Activated naive CD8-positive, alpha-beta T cell (primary cell): ENCODE measurements around the gene KCND3.

Experiments used
- H3K27ac Mint-ChIP-seq: one replicate; pipeline ENCODE4 v1.8.0; 2021; ENCODE audit warnings: mixed read lengths
- H3K27me3 Mint-ChIP-seq: one replicate; pipeline ENCODE4 v1.8.0; 2021; ENCODE audit warnings: mixed read lengths
- H3K36me3 Mint-ChIP-seq: one replicate; pipeline ENCODE4 v1.8.0; 2021; ENCODE audit warnings: mixed read lengths
- H3K4me1 Mint-ChIP-seq: one replicate; pipeline ENCODE4 v1.8.0; 2021; ENCODE audit warnings: low read depth, mixed read lengths
- H3K4me3 Mint-ChIP-seq: one replicate; pipeline ENCODE4 v1.8.0; 2021; ENCODE audit warnings: mild to moderate bottlenecking, mixed read lengths
- H3K9me3 Mint-ChIP-seq: one replicate; pipeline ENCODE4 v1.8.0; 2021; ENCODE audit warnings: low read depth, mixed read lengths

The KCND3 gene

DNA sequence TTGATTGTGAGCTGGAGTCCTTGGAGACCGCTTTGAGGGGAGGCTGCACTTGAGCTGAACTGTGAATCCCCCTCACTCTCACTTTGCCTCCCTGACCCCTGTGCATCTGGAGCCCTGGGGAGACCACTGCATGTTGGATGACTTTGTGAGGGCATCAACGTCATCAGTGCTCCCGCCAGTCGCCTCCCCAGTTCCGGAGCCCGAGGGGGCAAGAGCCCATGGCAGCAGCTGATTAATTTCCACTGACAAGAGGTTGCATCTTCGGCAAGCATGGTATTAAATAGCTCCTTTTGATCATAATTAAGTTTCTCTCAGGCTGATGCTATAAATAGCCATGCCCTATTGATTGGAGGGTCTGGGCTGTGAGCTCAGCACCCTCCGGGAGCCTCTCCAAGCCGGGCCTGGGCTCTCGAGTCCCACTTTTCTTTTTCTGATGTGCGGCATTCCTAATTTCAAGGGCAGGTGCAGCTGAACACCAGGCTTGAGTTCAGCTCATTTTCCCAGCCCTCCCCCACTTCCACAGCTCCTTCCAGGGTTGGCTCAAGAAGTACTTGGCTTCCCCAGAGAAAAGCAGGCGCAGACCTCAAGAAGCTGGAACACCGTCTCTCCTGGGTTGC, 33.2 kb downstream of the KCND3 start:
- H3K36me3 Mint-ChIP-seq, result no peaks in the 10 kb centered on the region
- H3K4me3 Mint-ChIP-seq, result no peak overlapping the region
- no peaks in the 10 kb centered on the region for H3K4me1 Mint-ChIP-seq
- peaks cover 8% of the 10 kb centered on the region for H3K27me3 Mint-ChIP-seq
- H3K27ac Mint-ChIP-seq, result no peak overlapping the region
- no peaks in the 10 kb centered on the region for H3K9me3 Mint-ChIP-seq

DNA sequence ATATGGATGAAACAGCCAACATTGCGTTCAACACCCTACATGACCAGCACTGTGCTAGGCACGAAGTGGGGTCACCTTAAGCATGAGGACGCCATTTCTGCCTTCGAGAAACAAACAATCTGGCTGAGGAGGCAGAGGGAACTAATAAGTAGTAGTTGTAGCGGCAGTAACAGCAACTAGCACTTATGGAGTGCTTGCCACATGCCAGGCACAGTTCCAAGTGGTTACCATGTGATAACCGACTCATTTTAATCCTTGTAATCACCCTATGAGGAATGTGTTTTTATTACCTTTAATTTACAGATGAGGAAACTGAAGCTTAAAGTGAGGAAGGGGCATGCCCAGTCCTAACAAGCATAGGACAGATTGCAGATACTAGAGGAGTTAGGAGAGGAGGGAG, 33.7 kb downstream of the KCND3 start:
- Mint-ChIP-seq H3K27me3 (peaks cover 8% of the 10 kb centered on the region), H3K4me1 (no peaks in the 10 kb centered on the region), H3K4me3 (no peak overlapping the region), H3K9me3 (no peaks in the 10 kb centered on the region), H3K36me3 (no peaks in the 10 kb centered on the region), H3K27ac (no peak overlapping the region)

DNA sequence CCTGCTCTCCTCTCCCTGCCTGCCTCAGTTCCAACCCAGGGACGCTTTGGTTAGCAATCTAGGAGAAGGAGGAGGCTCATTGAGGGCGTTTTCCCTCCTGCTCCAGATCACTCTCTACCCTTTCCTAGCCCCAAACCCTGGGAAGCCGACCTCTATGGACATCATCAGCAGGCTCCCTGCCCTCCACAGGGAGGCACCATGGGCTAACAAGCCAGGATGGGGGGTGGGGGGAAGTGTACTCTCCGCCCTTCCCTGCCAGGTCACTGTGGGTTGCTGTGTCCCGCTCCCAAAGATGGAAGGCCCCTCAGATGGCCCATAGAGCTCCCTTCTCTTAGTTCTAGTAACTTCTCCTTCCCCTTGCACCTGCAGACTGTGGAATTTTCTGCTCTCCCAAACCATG, 35.7 kb downstream of the KCND3 start:
- Mint-ChIP-seq H3K27ac (no peak overlapping the region), H3K9me3 (no peaks in the 10 kb centered on the region)

DNA sequence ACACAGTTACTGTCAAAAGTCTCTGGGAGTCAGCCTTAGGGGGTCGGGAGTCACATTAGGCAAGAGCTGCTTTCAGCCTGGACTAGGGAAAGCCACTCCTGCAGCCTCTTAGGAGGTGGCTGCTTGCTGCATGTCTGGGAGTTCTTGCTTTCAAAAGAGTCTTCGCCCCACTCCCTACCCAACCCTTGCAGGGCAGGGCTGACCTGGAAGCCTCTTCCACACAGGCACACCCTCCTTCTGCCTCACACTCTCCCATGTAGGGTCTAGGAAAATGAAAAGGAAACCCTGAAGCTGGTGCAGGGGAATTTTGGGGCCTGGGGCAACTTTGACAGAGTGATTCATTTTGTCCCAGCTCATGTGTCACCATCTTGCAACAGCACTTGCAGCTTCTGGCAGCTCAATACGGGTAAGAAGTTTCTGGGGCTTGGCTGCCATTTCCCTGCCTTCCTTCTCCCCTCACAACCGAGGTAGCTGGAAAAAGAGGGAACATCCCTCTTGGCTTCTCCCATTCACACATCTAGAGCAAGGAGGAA, 37.3 kb downstream of the KCND3 start:
- Mint-ChIP-seq H3K27ac (no peak overlapping the region), H3K4me1 (no peaks in the 10 kb centered on the region), H3K9me3 (no peaks in the 10 kb centered on the region), H3K27me3 (peaks cover 11% of the 10 kb centered on the region), H3K4me3 (no peak overlapping the region), H3K36me3 (no peaks in the 10 kb centered on the region)

More for the DNA sequence above, 35.7 kb downstream of the KCND3 start:
- Mint-ChIP-seq H3K4me1 (no peaks in the 10 kb centered on the region), H3K36me3 (no peaks in the 10 kb centered on the region), H3K27me3 (peaks cover 11% of the 10 kb centered on the region), H3K4me3 (no peak overlapping the region)

DNA sequence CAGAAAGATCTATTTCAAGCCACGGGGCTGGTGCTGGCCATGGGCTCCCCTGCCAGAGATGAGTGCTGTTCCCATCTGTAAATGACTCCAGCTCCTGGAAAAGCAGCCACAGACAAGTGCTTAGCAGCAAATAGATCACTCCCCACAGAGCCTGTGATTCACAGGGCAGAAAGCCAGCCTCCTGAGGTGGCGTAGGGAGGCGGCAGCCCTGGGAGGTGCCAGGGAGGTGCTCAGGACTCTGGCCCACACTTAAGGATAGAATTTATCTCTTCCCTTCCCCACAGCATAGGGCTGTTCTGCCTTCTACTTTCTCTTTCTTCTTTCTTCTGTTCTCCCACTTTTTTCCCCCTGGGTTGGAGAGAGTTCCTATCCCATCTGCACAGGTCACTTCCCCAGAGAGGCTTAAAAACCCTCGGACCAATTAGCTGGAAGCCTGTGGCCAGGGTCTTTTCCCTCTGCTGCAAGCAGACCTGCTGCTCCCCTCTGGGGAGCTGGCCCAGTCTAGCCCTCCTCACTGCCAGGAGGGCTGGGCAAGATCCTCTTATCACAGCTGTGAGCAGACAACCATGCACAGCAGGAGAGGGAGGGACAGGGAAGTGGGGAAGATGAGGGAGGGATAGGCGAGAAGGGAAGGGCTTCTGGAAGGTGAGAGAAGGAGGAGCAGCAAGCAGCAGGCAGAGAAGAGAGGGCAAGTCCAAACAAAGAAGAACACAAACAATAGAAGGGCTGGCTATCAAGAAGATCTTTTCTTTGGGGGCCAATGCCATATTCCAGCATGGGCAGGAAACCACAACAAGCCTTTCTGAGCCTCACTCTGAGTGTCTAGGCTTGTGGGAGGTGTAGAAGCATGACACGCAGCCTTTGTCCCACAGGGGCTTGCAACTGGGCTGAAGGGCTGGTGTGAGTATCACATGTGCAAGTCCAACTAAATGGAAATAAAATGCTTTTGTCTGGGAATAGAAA, 41.0 kb downstream of the KCND3 start:
- H3K36me3 Mint-ChIP-seq, result no peaks in the 10 kb centered on the region
- H3K4me1 Mint-ChIP-seq, result no peaks in the 10 kb centered on the region
- peaks cover 9% of the 10 kb centered on the region for H3K27me3 Mint-ChIP-seq
- H3K27ac Mint-ChIP-seq, result no peak overlapping the region
- H3K9me3 Mint-ChIP-seq, result no peaks in the 10 kb centered on the region
- H3K4me3 Mint-ChIP-seq, result no peak overlapping the region

DNA sequence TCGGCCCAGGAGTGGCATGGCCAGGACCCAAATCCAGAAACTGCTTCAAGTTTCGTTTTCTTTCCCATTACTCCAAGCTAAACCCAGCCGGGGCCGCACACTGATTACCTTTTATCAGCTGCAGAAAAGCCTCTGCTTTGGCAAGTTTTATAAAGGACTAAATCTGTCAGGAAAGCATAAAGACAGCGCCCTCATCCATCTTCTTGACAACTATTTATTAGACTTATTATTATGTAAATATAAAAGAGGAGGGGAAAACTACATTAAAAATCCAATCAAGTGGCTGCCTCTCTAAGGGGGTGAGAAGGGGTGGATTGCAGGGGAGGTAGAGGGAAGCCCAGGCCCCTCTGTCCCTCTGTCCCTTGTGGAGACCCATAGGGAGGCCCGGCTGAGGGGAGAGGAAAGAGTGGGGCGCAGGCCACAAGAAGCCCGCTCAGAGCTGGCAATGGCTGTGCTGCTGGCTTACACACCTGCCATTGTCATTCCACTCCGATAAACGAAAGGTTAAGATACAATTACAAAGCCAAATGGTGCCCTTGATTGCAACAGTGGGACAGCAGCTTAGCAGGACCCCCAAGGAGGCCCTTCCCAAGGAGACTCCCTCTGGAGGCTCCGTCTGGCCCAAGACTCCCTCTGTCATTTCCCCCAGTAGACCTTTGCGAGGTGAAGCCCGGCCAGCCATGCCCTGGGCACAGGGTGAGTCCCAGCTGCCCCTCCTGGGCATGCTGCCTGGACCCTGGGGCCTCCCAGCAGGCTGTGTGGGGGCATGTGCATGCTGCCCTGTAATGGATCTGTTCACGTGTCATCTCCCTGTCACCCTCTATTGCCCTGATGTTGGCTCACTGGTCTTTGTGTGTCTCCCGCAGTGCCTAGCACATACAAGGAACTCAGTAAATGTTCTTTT, 45.4 kb downstream of the KCND3 start:
- Mint-ChIP-seq H3K9me3 (no peaks in the 10 kb centered on the region), H3K36me3 (no peaks in the 10 kb centered on the region), H3K27ac (no peak overlapping the region), H3K4me3 (no peak overlapping the region), H3K4me1 (no peaks in the 10 kb centered on the region), H3K27me3 (peaks cover 3% of the 10 kb centered on the region)

DNA sequence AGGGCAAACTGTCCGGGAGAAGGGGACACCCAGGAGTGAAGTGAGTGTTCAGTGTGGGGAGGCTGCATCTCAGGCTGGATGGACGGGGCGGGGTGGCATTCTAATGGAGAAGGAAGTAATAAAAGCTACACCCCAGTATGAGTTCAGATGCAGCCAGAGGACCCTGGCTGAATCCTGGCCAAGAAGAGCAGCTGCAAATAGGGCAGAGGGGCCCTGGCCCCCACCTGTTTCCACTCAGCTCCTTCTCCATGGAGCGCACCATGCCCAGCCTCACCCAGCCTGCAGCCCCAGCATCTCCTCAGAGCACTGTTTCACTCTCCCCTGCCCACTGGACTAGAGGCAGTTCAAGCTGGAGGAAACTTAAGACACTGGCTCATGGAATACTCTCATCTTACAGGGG, 46.4 kb downstream of the KCND3 start:
- Mint-ChIP-seq H3K27me3 (peaks cover 3% of the 10 kb centered on the region), H3K36me3 (no peaks in the 10 kb centered on the region), H3K4me3 (no peak overlapping the region), H3K9me3 (no peaks in the 10 kb centered on the region), H3K27ac (no peak overlapping the region), H3K4me1 (no peaks in the 10 kb centered on the region)

DNA sequence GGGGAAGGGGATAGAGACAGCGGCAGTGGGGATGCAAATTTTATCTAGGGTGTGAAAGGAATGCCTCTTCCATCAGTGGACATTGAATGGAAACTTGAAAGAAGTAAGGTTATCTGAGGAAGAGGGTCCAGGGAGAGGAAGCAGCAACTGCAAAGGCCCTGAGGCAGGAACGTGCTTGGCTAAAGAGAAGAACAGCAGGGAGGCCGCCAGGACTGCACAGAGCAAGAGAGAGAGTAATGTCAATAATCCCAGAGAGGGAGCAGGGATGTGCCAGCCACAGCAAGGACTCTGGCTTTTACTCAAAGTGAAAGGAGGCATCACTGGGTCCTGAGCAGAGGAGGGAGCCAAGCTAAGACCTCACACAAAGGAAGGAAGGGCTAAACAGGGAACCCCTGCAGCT, 50.9 kb downstream of the KCND3 start:
- H3K9me3 Mint-ChIP-seq, result no peaks in the 10 kb centered on the region
- no peak overlapping the region for H3K4me3 Mint-ChIP-seq
- no peak overlapping the region for H3K27ac Mint-ChIP-seq
- no peaks in the 10 kb centered on the region for H3K36me3 Mint-ChIP-seq
- peaks cover 4% of the 10 kb centered on the region for H3K27me3 Mint-ChIP-seq
- no peaks in the 10 kb centered on the region for H3K4me1 Mint-ChIP-seq

DNA sequence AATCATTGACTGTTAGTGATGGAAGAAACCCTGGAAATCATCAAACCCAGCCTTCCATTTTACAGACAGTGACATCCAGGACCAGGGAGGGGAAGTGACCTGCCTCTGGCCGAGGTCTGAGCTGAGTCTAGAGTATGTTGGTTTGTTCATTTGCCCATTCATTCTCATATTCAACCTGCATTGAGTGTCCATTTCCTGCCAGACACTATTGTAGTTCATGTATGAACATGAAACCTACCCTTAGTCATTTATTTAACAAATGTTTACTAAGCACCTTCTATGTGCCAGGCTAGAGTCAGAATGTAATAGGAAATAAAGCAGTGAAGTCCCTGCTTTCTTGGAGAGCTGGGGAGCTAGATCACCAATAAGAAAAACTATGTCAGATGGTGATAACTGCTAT, 51.3 kb downstream of the KCND3 start:
- Mint-ChIP-seq H3K4me3 (no peak overlapping the region), H3K27me3 (peaks cover 4% of the 10 kb centered on the region), H3K27ac (no peak overlapping the region), H3K9me3 (no peaks in the 10 kb centered on the region), H3K36me3 (no peaks in the 10 kb centered on the region), H3K4me1 (no peaks in the 10 kb centered on the region)

DNA sequence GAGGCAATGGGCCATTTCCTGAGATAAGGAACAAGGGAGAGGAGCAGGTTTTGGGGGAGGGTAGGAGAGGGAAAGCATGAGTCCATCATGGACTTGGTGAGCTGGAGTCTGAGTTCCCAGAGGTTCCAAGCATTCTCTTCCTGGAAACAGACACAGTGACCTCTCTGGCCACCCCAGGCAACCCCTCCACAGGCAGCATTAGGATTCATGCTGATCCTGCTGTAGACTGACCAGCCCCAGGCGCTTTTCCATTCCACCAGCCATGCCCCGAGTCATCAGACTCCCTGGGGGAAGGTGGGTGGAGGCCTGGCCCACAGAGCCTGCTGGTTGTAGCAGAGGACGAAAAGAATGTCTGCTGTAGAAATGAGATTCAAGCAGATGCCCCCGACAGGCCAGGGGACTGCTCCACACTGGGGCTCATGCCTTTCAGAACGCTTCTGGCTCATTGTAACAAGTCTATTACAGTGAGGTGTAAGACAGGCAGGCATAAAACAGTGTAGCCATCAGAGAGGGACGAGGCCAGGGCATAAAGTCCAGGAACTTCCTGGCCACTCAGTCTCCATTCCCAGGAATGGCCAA, 52.2 kb downstream of the KCND3 start:
- peaks cover 5% of the 10 kb centered on the region for H3K27me3 Mint-ChIP-seq

DNA sequence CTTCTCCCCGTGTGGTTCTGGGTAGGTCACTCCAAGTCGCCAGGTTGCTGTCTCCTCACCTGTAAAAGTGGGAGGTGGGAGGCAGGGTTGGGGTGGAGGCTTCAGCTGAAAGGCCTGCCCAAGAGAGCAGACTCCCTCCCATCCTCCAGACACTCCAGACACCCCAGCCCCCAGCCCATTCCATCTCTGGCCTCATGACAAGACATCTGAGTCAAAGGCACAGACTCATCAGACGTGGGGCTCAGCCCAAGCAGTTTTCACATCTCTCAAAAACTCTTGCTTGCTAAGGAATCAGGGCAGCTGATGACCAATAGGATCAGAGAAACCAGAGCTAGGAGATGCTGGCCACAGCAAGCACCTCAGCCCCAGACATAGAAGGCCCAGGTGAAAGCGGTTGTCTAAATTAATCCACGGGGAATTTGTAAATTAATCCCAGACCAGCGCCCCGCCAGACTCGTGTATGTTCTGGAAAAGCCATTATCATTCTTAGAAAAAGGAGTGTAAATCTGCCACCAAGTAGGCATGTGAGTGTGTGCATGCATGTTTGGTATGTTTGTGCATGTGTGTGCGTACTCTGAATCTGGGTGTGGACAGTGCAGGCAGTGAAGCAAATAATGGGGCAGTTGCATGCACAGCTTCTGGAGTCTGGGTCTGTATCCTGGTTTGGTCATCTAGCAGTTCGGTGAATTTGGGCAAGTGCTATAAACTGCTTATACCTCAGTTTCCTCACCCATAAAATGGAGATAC, 55.2 kb downstream of the KCND3 start:
- Mint-ChIP-seq H3K4me1 (no peaks in the 10 kb centered on the region), H3K9me3 (no peaks in the 10 kb centered on the region), H3K36me3 (no peaks in the 10 kb centered on the region), H3K27ac (no peak overlapping the region), H3K4me3 (no peak overlapping the region), H3K27me3 (peaks cover 2% of the 10 kb centered on the region)

More for the DNA sequence above, 52.2 kb downstream of the KCND3 start:
- no peaks in the 10 kb centered on the region for H3K4me1 Mint-ChIP-seq
- no peaks in the 10 kb centered on the region for H3K9me3 Mint-ChIP-seq
- H3K4me3 Mint-ChIP-seq, result no peak overlapping the region
- H3K27ac Mint-ChIP-seq, result no peak overlapping the region
- no peaks in the 10 kb centered on the region for H3K36me3 Mint-ChIP-seq

DNA sequence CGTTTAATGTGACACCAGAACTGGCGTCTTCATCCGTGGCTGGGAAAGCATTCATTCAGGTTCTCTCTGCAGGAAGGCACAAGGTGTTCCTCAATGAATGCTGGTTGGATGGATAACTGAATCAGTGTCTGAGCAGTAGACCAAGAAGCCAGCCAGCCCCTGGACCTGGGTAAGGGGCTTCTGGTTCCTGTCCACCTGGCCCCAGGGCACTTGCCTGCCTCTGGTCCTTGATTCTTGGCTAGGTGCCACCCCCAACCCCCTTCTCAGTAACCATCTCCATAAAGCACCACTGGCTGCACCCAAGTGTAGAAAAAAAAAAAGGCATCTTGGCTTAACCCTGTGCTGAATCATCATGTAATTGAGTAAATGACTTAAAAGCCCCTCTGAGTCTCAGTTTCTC, 59.1 kb downstream of the KCND3 start:
- no peak overlapping the region for H3K27ac Mint-ChIP-seq
- H3K27me3 Mint-ChIP-seq, result peaks cover 2% of the 10 kb centered on the region
- H3K4me1 Mint-ChIP-seq, result no peaks in the 10 kb centered on the region
- H3K4me3 Mint-ChIP-seq, result no peak overlapping the region
- no peaks in the 10 kb centered on the region for H3K9me3 Mint-ChIP-seq
- H3K36me3 Mint-ChIP-seq, result no peaks in the 10 kb centered on the region

DNA sequence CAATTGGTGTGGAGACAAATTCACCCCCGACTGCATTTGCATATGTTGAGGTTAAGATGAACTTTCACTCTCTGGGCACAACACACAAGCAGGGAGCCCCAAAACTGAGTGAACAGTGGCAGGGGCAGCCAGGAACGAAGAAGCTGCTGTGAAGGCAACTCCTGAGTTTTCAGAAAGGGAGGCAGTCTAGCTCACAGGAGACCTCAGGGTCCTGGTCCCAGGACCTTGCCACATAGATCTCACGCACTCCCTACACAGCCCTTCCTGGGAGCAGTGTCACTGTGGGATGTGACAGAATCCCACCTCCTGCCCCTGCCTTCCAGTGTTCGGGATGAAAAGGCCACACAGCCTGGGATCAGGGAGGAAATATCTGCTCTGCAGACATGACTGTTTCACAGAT, 60.9 kb downstream of the KCND3 start:
- no peak overlapping the region for H3K4me3 Mint-ChIP-seq
- no peaks in the 10 kb centered on the region for H3K4me1 Mint-ChIP-seq
- H3K27me3 Mint-ChIP-seq, result peaks cover 1% of the 10 kb centered on the region
- no peaks in the 10 kb centered on the region for H3K36me3 Mint-ChIP-seq
- H3K9me3 Mint-ChIP-seq, result no peaks in the 10 kb centered on the region
- no peak overlapping the region for H3K27ac Mint-ChIP-seq

DNA sequence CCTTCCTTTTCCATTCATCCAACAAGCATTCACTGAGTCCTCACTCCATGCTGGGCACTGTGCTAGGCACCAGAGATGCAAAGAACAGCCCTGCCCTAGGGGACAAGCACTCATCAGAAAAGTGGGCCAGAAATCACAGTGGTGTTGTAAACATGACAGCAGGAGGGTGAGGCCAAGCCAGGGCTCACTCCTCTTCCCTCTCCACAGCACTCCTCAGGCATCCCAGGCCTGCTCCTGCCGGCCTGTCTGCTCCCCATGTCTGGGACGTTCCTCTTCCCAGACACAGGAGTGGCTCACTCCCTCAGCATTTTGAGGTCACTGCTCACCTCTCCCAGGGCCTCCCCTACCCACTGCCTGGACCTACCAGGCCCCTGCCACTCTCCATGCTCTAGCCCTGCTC, 61.8 kb downstream of the KCND3 start:
- no peaks in the 10 kb centered on the region for H3K4me1 Mint-ChIP-seq
- H3K9me3 Mint-ChIP-seq, result no peaks in the 10 kb centered on the region
- H3K36me3 Mint-ChIP-seq, result no peaks in the 10 kb centered on the region
- no peak overlapping the region for H3K4me3 Mint-ChIP-seq
- peaks cover 2% of the 10 kb centered on the region for H3K27me3 Mint-ChIP-seq
- H3K27ac Mint-ChIP-seq, result no peak overlapping the region
